H1 (cell line): ENCODE results near the gene MYL3. TPM values are rescaled to one million over a fixed set of nuclear protein-coding genes. Genes with fewer than 3 reads are reported as not detected.

Experiments used
- polyA plus RNA-seq, 7 experiments: library from polyadenylated mRNA; depleted of rRNA in 3 of 7; stranded (reverse) in 5 of 7; unstranded in 2 of 7; fragments of >200 nt in 5 of 7; fragments of 200-250 nt in 2 of 7; gene quantifications; 1 replicate in 5 of 7; 2 replicates in 1 of 7; 4 replicates in 1 of 7; pipeline versions ENCODE4 v1.2.1 to v1.2.3, GENCODE V29; 2011 to 2013; ENCODE audit warnings: missing spikeins in 2 of 7, mixed read lengths in 2 of 7
- total RNA-seq: library from RNA; stranded (reverse); fragmentation: NEBNext Ultra II Directional; extraction: Animal tissue kit (Norgen Biotek cat#: 25700); gene quantifications from 2 replicates; pipeline ENCODE4 v1.2.1, GENCODE V29; 2021
- TF ChIP-seq, protein P1 (sequence below): IDR thresholded peaks from 2 replicates; pipeline ENCODE4 v1.6.1; 2011; ENCODE audit warnings: low read depth, mild to moderate bottlenecking, low read length; ENCODE audit not compliant: insufficient read depth

The MYL3 gene
- total and polyA plus RNA-seq, 2 of the 8 experiments (the other 6 are each of a cell fraction or from before 2014, with no cell fraction given), result 0.06 TPM; not detected in 1

GRCh38 chr3:46844397-46844796 is 18.8 kb downstream of the MYL3 start (continued):
- TF ChIP-seq, protein P1, sequence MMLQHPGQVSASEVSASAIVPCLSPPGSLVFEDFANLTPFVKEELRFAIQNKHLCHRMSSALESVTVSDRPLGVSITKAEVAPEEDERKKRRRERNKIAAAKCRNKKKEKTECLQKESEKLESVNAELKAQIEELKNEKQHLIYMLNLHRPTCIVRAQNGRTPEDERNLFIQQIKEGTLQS, result no peak
